ENCODE measurements around the gene UGT1A4. TPM values are rescaled to one million over a fixed set of nuclear protein-coding genes. Genes with fewer than 3 reads are reported as not detected.

The UGT1A4 gene
- total RNA-seq, 4 donors from 2014 or later: 0.51 TPM; not detected in 3

- in situ Hi-C loops (cut with MboI; ENCODE audit: low sequenced_read_pairs in 4 of 4) (no loop called here), intact Hi-C loops (cut with DNase I; ENCODE audit: low total_unique reads) (no loop called here)
- H3K27me3 ChIP-seq: no peaks in the 10 kb centered on the region
- ATAC-seq (no peak), DNase-seq (no peak)
- H3K36me3 ChIP-seq: no peaks in the 10 kb centered on the region
- no peak overlapping the region for H3K27ac ChIP-seq
- no peak overlapping the region for H3K4me3 ChIP-seq
- no peak for TF ChIP-seq POLR2A (IDR thresholded peaks at IDR 0.05)
- TF ChIP-seq CTCF (IDR thresholded peaks at IDR 0.05 in 4 of 5, conservative IDR thresholded peaks at IDR 0.05 in 1 of 5): no peak
- H3K9me3 ChIP-seq: no peaks in the 10 kb centered on the region
- no peaks in the 10 kb centered on the region for H3K4me1 ChIP-seq
Measured at GRCh38 chr2:233791151-233791882, 72.8 kb downstream of the UGT1A4 start.

DNA sequence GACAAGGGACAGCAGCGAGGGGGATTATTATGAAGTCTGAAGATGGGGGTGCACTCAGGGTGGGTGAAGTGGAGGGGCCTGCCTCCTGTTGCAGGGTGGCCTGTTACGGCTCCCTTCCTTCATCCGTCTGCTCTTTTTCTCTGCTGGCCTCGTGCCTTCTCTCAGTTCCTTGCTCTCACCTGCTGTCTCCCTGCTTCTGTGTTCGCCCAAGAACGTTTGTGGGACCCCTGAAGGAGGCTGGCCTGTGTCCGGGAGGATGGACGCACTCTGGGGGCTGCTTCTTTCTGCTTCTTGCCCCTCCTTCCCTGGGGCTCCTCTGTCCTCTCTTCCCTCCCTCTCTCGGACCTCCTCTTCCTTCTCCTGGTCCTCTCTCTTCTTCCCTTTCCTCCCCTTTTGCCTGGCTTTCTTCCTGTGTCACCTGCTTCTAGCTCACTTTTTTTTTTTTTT, 73.4 kb downstream of the UGT1A4 start:
- Histone ChIP-seq H3K4me1 (no peaks in the 10 kb centered on the region), H3K27ac (no peak overlapping the region), H3K9me3 (no peaks in the 10 kb centered on the region), H3K4me3 (no peak overlapping the region), H3K27me3 (no peaks in the 10 kb centered on the region), H3K36me3 (no peaks in the 10 kb centered on the region)
- in situ Hi-C loops (cut with MboI; ENCODE audit: low sequenced_read_pairs in 4 of 4): no loop called here
- intact Hi-C loops (cut with DNase I; ENCODE audit: low total_unique reads): no loop called here
- ATAC-seq (no peak), DNase-seq (no peak)
- TF ChIP-seq CTCF (IDR thresholded peaks at IDR 0.05 in 4 of 5, conservative IDR thresholded peaks at IDR 0.05 in 1 of 5) (no peak), POLR2A (IDR thresholded peaks at IDR 0.05) (no peak)

DNA sequence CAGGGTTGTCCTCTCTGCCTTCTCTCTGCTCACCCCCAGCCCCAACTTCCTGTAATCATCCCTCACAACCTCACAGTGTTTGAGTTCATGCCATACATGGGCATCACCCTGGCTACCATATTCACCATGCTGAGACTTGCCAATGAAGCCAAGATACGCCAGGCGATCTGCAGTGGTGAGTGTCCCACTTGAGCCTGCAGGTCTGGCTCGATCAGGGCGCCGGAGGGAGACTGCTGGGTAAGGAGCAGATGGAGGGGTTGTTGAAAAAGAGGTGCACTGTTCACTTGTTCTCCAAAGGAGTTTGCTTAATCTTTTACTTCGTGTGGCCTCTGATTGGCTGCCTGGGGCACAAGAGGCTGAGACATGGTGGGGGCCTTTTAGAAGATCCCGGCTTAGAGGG, 74.2 kb downstream of the UGT1A4 start:
- Histone ChIP-seq H3K27me3 (no peaks in the 10 kb centered on the region), H3K9me3 (no peaks in the 10 kb centered on the region), H3K4me1 (no peaks in the 10 kb centered on the region), H3K4me3 (no peak overlapping the region), H3K36me3 (no peaks in the 10 kb centered on the region), H3K27ac (no peak overlapping the region)
- TF ChIP-seq CTCF (IDR thresholded peaks at IDR 0.05 in 4 of 5, conservative IDR thresholded peaks at IDR 0.05 in 1 of 5) (no peak), POLR2A (IDR thresholded peaks at IDR 0.05) (no peak)
- in situ Hi-C loops (cut with MboI; ENCODE audit: low sequenced_read_pairs in 4 of 4): no loop called here
- no peak for DNase-seq
- no peak for ATAC-seq
- intact Hi-C loops (cut with DNase I; ENCODE audit: low total_unique reads): no loop called here

DNA sequence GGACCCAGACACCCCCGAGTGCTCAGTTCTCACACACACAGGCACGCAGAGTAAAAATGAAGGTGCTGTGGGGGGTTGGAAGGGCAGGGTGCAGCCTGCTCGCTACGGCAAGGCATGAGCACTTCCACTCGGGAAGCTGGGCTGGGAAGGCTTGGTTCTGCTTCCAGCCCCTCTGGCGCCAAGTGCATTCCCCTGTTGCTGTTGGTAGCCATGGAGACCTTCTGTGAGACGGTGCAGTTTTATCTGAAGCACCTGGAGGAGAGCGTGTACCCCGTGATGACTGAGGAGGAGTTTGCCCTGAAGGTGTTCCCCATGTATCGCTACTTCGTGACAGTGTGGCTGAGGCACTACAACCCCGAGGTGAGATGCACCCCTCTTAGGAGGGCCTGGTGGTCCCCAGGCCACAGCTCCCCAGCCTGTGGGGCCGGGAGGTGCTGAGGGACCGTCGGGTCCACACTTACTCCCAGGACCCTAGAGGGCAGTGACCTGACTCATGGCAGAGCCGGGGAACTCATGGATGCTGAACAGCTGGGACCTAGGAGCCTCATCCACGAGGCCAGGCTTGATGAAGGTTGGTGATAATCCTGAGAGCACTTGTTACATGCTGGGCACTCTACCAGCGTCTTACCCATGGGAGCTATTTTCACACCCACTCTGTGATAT, 75.1 kb downstream of the UGT1A4 start:
- Histone ChIP-seq H3K36me3 (no peaks in the 10 kb centered on the region), H3K27ac (no peak overlapping the region), H3K4me1 (no peaks in the 10 kb centered on the region), H3K9me3 (no peaks in the 10 kb centered on the region), H3K4me3 (no peak overlapping the region), H3K27me3 (no peaks in the 10 kb centered on the region)
- in situ Hi-C loops (cut with MboI; ENCODE audit: low sequenced_read_pairs in 4 of 4) (no loop called here), intact Hi-C loops (cut with DNase I; ENCODE audit: low total_unique reads) (no loop called here)
- TF ChIP-seq POLR2A (IDR thresholded peaks at IDR 0.05): no peak
- no peak for TF ChIP-seq CTCF (IDR thresholded peaks at IDR 0.05 in 4 of 5, conservative IDR thresholded peaks at IDR 0.05 in 1 of 5)
- DNase-seq: no peak
- no peak for ATAC-seq

Data from gastrocnemius medialis (tissue), 4 donors.